ENCODE results near the gene ZNF524.

GRCh38 chr19:55594996-55595545 is 5.0 kb upstream of the ZNF524 start:
- TF ChIP-seq POLR2A (IDR thresholded peaks at IDR 0.05; ENCODE audit: low read depth, low read length) (no peak), POLR2AphosphoS5 (IDR thresholded peaks at IDR 0.05; ENCODE audit: low read depth, low read length) (no peak), TAF1 (IDR thresholded peaks at IDR 0.05; ENCODE audit: low read depth, low read length) (no peak)
